Smooth muscle cell (in vitro differentiated cells): ENCODE results near the gene RABGGTA. TPM values are rescaled to one million over a fixed set of nuclear protein-coding genes. Genes with fewer than 3 reads are reported as not detected.
A peak's percentile ranks its signal among the peaks of the same experiment; 100 is the strongest.

Experiments
- DNase-seq: peaks from one replicate; lab custom pipeline; 2025; ENCODE audit not compliant: unreplicated experiment; lab: John Stamatoyannopoulos, UW
- H2AFZ ChIP-seq: fragments of 200-600 bp; sonication (generic); 2 replicates; pipeline ENCODE4 v1.6.0; 2016; ENCODE audit warnings: antibody characterized with exemption, low read depth, mild to moderate bottlenecking
- H3F3A ChIP-seq: fragments of 200-600 bp; sonication (generic); 2 replicates; pipeline ENCODE4 v1.6.0; 2017; ENCODE audit warnings: antibody characterized with exemption, low read depth
- H3K27ac ChIP-seq: fragments of 200-600 bp; sonication (generic); 2 replicates; pipeline ENCODE4 v1.5.1; 2016; ENCODE audit warnings: low read depth, mild to moderate bottlenecking
- H3K27me3 ChIP-seq: fragments of 200-600 bp; sonication (generic); 2 replicates; pipeline ENCODE4 v1.6.1; 2016; ENCODE audit warnings: low read depth, mild to moderate bottlenecking
- H3K36me3 ChIP-seq: fragments of 200-600 bp; sonication (generic); 2 replicates; pipeline ENCODE4 v1.5.1; 2016; ENCODE audit warnings: low read depth
- H3K4me1 ChIP-seq: fragments of 200-600 bp; sonication (generic); 2 replicates; pipeline ENCODE4 v1.5.1; 2016; ENCODE audit warnings: low read depth
- H3K4me2 ChIP-seq: fragments of 200-600 bp; sonication (generic); 2 replicates; pipeline ENCODE4 v1.6.0; 2016; ENCODE audit warnings: mild to moderate bottlenecking
- H3K4me3 ChIP-seq: fragments of 200-600 bp; sonication (generic); 2 replicates; pipeline ENCODE4 v1.5.1; 2016; ENCODE audit warnings: mild to moderate bottlenecking
- H3K79me2 ChIP-seq: fragments of 200-600 bp; sonication (generic); 2 replicates; pipeline ENCODE4 v1.6.0; 2016; ENCODE audit warnings: low read depth, mild to moderate bottlenecking
- H3K9ac ChIP-seq: fragments of 200-600 bp; sonication (generic); 2 replicates; pipeline ENCODE4 v1.6.0; 2016; ENCODE audit warnings: low read depth
- H3K9me3 ChIP-seq: fragments of 200-600 bp; sonication (generic); replicated peaks from 2 replicates; pipeline ENCODE4 v1.5.1; 2016; ENCODE audit warnings: low read depth
- H4K20me1 ChIP-seq: fragments of 200-600 bp; sonication (generic); 2 replicates; pipeline ENCODE4 v1.6.0; 2016; ENCODE audit warnings: low read depth
- CTCF ChIP-seq: fragments of 200-600 bp; sonication (generic); IDR thresholded peaks from 2 replicates; pipeline ENCODE4 v1.5.1; 2017; ENCODE audit warnings: borderline replicate concordance, mild to moderate bottlenecking, antibody characterized with exemption; ENCODE audit not compliant: insufficient read depth, poor library complexity, severe bottlenecking
- WGBS: methylation state at CpG from one replicate; pipeline ENCODE4 v1.1.7; 2016; ENCODE audit warnings: low lambda C conversion rate; 5-methylcytosine and 5-hydroxymethylcytosine counted together
- polyA plus RNA-seq: library from polyadenylated mRNA; unstranded; fragments of >200 nt; fragmentation: Nextera tagmentation; extraction: Ambion mirVana; gene quantifications from 2 replicates; pipeline ENCODE4 v1.2.1, GENCODE V29; 2016
- total RNA-seq: library from RNA; depleted of rRNA; stranded (reverse); fragments of >200 nt; gene quantifications from 2 replicates; pipeline ENCODE4 v1.2.3, GENCODE V29; 2014

The RABGGTA gene
- total and polyA plus RNA-seq, 2 experiments from 2014 or later = 18.5 to 33.4 TPM

GRCh38 chr14:24266344-24267244 lies 4.8 kb downstream of the RABGGTA start:
- Histone ChIP-seq H3K79me2 (no peaks in the 10 kb centered on the region), H3K4me2 (no peak overlapping the region), H3F3A (no peaks in the 10 kb centered on the region), H3K36me3 (no peaks in the 10 kb centered on the region), H3K9ac (no peak overlapping the region), H3K4me1 (no peaks in the 10 kb centered on the region), H2AFZ (no peak overlapping the region), H3K4me3 (no peak overlapping the region), H3K27ac (no peak overlapping the region), H3K9me3 (no peaks in the 10 kb centered on the region), H3K27me3 (no peaks in the 10 kb centered on the region), H4K20me1 (no peaks in the 10 kb centered on the region)
- WGBS = 89% methylated on average over 18 of the region's 18 CpGs
- no peak for TF ChIP-seq CTCF
- no peak for DNase-seq

DNA sequence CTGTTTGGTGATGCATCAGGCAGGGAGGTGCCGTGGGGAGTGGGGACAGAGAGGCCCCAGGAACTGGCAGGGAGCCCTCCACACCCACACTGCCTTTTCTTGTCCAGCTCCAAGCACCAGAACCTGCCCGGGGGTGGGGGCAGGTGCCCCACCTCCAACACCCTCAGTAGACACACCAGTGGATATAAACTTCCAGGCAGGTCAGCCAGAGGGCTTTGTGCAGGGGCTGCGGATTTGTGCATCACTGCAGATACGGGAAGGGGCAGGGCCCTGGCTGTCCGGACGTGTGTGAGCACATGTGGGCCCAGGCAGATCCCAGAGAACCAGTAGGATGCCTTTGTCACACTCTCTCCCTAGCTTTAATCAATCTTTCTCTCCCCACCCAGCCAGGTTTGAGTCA lies 7.1 kb downstream of the RABGGTA start:
- no peaks in the 10 kb centered on the region for H3K4me1 ChIP-seq
- H3K9me3 ChIP-seq = no peaks in the 10 kb centered on the region
- peak overlapping the region; percentile 63 for H3K27ac ChIP-seq
- no peak overlapping the region for H3K4me3 ChIP-seq
- no peak overlapping the region for H3K9ac ChIP-seq
- TF ChIP-seq CTCF = no peak
- H3F3A ChIP-seq = no peaks in the 10 kb centered on the region
- 70% methylated on average over 6 of the region's 6 CpGs for WGBS
- DNase-seq = no peak
- no peaks in the 10 kb centered on the region for H3K27me3 ChIP-seq
- H3K36me3 ChIP-seq = no peaks in the 10 kb centered on the region
- no peak overlapping the region for H2AFZ ChIP-seq
- H4K20me1 ChIP-seq = no peaks in the 10 kb centered on the region
- H3K4me2 ChIP-seq = no peak overlapping the region
- H3K79me2 ChIP-seq = no peaks in the 10 kb centered on the region

GRCh38 chr14:24263848-24264247 lies 7.5 kb downstream of the RABGGTA start:
- Histone ChIP-seq H3K36me3 (no peaks in the 10 kb centered on the region), H3K27ac (peak overlapping the region; percentile 63), H3K4me2 (no peak overlapping the region), H3K79me2 (no peaks in the 10 kb centered on the region), H3K27me3 (no peaks in the 10 kb centered on the region), H3K9me3 (no peaks in the 10 kb centered on the region), H2AFZ (no peak overlapping the region), H3F3A (no peaks in the 10 kb centered on the region), H3K4me3 (no peak overlapping the region), H4K20me1 (no peaks in the 10 kb centered on the region), H3K4me1 (no peaks in the 10 kb centered on the region), H3K9ac (no peak overlapping the region)
- WGBS = 56% methylated on average over 6 of the region's 6 CpGs
- DNase-seq = no peak
- TF ChIP-seq CTCF = no peak
